Common myeloid progenitor, CD34-positive (primary cell): Measurements from ENCODE around the gene CDH13.

Source experiments
- CTCF ChIA-PET: fragments of 350-600 bp; sonication (Branson Sonifier 250); formaldehyde crosslinking; loops from one replicate; lab custom pipeline; 2021; ENCODE audit warnings: antibody characterized with exemption; lab: Charles Lee
- POLR2A ChIA-PET: fragments of 350-600 bp; sonication (Branson Sonifier 250); formaldehyde crosslinking; loops from one replicate; lab custom pipeline; 2021; ENCODE audit warnings: antibody characterized with exemption; lab: Charles Lee
- DNase-seq, 3 donors: peaks; one replicate each; pipeline versions ENCODE4 v3.0.0 to v3.0.0-alpha.2; 2013
- H3K27ac ChIP-seq, 2 experiments: 1 replicate in 1 of 2; 2 replicates in 1 of 2; pipeline ENCODE4 v1.7.0; 2013; ENCODE audit warnings: inconsistent platforms in 2 of 2, low read length in 2 of 2, mild to moderate bottlenecking in 2 of 2, low read depth in 1 of 2, moderate library complexity in 1 of 2; ENCODE audit not compliant: severe bottlenecking in 2 of 2, insufficient read depth in 1 of 2, poor library complexity in 1 of 2
- H3K27me3 ChIP-seq, 5 experiments: replicated peaks in 2 of 5; 1 replicate in 3 of 5; 2 replicates in 2 of 5; pipeline versions ENCODE4 v1.6.1 to v1.7.0; 2013; ENCODE audit warnings: low read length in 4 of 5, mild to moderate bottlenecking in 2 of 5, moderate library complexity in 2 of 5, inconsistent platforms in 1 of 5; ENCODE audit not compliant: insufficient read depth in 5 of 5, control insufficient read depth in 4 of 5
- H3K36me3 ChIP-seq, 4 experiments: 1 replicate in 2 of 4; 2 replicates in 2 of 4; pipeline versions ENCODE4 v1.6.1 to v1.7.0; 2013; ENCODE audit warnings: low read length in 3 of 4, control low read depth in 1 of 4, mild to moderate bottlenecking in 1 of 4; ENCODE audit not compliant: control insufficient read depth in 4 of 4, insufficient read depth in 4 of 4
- H3K4me1 ChIP-seq, 4 experiments: 1 replicate in 3 of 4; 2 replicates in 1 of 4; pipeline versions ENCODE4 v1.6.1 to v1.7.1; 2013; ENCODE audit warnings: low read length in 3 of 4, mild to moderate bottlenecking in 3 of 4, control low read depth in 1 of 4, inconsistent platforms in 1 of 4, moderate library complexity in 1 of 4; ENCODE audit not compliant: control insufficient read depth in 4 of 4, insufficient read depth in 4 of 4; ENCODE audit errors: control extremely low read depth in 1 of 4
- H3K4me3 ChIP-seq, 7 experiments: 1 replicate in 4 of 7; 2 replicates in 3 of 7; pipeline versions ENCODE4 v1.5.1 to v1.7.0; 2013; ENCODE audit warnings: mild to moderate bottlenecking in 7 of 7, low read length in 6 of 7, moderate library complexity in 6 of 7, inconsistent platforms in 2 of 7, low read depth in 2 of 7, control low read depth in 1 of 7; ENCODE audit not compliant: insufficient read depth in 4 of 7, control insufficient read depth in 1 of 7; ENCODE audit errors: extremely low read depth in 1 of 7
- H3K9me3 ChIP-seq, 5 experiments: 1 replicate in 4 of 5; 2 replicates in 1 of 5; pipeline versions ENCODE4 v1.6.1 to v1.7.1; 2013; ENCODE audit warnings: low read length in 4 of 5, mild to moderate bottlenecking in 2 of 5, inconsistent platforms in 1 of 5, low read depth in 1 of 5, moderate library complexity in 1 of 5; ENCODE audit not compliant: control insufficient read depth in 4 of 5, insufficient read depth in 2 of 5; ENCODE audit errors: control extremely low read depth in 1 of 5
- WGBS: methylation state at CpG from one replicate; pipeline ENCODE4 v1.1.5; 2013; ENCODE audit not compliant: insufficient coverage; 5-methylcytosine and 5-hydroxymethylcytosine counted together

The CDH13 gene

DNA sequence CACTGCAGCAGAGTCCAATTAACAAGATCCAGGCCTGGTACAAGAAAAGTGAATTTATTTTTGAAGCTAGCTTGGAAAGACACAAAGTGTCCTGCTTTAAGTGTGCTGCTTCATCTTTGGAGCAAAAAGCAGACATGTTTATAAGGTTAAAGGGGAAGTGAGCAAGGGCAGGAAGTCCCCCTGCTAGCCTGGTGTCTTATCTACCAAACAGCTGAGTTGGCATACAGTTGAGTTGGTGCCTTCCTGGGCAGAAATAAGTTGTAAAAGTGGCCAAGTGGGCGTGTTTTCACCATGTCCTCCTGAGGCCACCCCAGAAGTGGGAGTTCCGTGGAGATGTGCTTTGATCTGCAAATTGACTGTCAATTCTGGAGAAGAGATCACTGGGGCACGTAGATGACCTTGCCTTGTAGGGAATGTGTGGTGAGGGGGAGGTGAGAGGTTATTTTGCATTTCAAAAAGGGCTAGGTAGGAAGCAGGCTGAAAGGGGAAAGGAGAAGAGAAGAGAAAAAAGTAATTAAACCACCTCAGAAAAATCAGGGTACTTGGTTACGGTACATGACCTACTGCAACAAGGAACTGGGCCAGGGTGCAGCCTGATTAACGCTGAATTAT lies 1142.7 kb downstream of the CDH13 start:
- POLR2A ChIA-PET, result no interaction called here
- WGBS, result 35% methylated on average over 4 of the region's 5 CpGs
- CTCF ChIA-PET, result no interaction called here
- Histone ChIP-seq H3K27ac (no peak overlapping the region), H3K36me3 (no peaks in the 10 kb centered on the region), H3K4me3 (peak overlapping the region in 1 of 7 experiments; percentile 12), H3K4me1 (peaks cover 2 to 37% (median 24%) of the 10 kb centered on the region in 4 experiments), H3K27me3 (no peaks in the 10 kb centered on the region), H3K9me3 (no peaks in the 10 kb centered on the region)
- peak; percentile 57 to 94 (median 80) for DNase-seq

DNA sequence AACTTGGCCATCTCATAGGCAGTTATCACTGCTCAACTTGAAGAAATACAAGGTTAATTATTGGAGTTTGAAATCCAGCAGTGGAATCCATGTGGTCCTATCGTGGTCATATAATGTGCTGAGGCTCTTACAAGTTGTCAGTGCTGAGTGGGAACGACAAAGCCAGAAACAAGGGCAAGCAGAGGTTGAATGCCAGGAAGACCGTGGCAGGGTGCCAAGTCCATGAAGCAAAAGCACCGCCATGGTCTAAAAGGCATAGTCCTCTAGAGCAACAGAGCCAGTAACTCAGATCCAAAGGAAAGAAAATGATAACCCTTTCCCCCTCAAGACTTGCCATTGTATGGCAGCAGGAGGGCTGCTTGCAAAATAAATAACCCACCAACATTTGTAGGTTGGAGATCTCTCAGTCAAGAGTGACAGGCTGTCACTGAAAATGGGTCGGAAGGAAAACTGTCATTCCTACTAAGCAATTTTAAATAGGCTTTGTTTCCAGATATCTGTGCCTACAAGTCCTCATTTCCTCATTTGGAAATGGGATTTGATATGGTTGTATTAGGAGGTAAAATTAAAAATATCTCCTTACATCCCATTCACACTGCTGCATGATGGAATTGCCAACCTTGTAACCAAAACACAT lies 1144.7 kb downstream of the CDH13 start:
- ChIA-PET CTCF (no interaction called here), POLR2A (no interaction called here)
- Histone ChIP-seq H3K9me3 (no peaks in the 10 kb centered on the region), H3K4me1 (peaks cover 2 to 33% (median 23%) of the 10 kb centered on the region in 4 experiments), H3K27me3 (no peaks in the 10 kb centered on the region), H3K27ac (no peak overlapping the region), H3K36me3 (no peaks in the 10 kb centered on the region), H3K4me3 (no peak overlapping the region)
- 65% methylated on average over 4 of the region's 5 CpGs for WGBS
- DNase-seq, result no peak

DNA sequence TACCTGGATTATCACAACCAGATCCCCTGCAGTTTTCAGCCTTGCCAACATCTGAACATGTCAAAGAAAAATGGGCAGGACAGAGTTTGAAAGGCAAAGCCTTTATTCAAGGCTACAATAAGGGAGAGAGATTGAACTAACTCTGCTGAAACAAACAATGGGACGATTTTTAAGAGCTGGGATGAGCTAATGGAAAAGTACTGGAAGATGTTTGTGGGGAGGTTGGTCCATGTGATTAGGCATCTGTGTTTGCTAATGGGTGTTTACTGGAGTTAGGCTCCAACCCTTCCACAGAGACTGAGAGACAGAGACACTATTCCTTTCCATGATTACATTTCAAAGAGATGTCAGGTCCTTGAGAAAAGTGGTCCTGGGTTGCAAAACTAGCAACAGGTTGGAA lies 1146.0 kb downstream of the CDH13 start:
- Histone ChIP-seq H3K36me3 (no peaks in the 10 kb centered on the region), H3K27me3 (peaks cover 0 to 3% (median 0%) of the 10 kb centered on the region in 5 experiments), H3K4me1 (peaks cover 2 to 33% (median 22%) of the 10 kb centered on the region in 4 experiments), H3K4me3 (no peak overlapping the region), H3K9me3 (no peaks in the 10 kb centered on the region), H3K27ac (no peak overlapping the region)
- CTCF ChIA-PET, result no interaction called here
- whole genome bisulfite sequencing, result no CpG with 5 or more reads among the region's 1 CpG
- POLR2A ChIA-PET, result no interaction called here
- no peak for DNase-seq

DNA sequence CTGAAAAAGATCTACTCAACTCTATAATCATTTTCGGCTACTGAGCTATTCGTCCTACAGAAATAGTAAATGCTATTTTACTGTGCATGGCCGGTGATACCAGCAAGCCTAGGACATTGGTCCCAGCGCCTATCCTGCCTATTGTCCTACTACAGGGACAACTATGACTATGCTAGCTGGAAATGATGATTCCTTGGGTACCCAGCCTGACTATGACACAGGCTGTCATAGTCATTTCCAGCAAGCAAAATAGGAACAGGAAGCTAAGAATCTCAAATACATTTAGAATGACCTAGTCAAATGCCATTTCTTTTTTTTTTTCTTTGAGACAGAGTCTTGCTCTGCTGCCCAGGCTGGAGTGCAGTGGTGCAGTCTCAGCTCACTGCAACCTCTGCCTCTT lies 1147.3 kb downstream of the CDH13 start:
- 95% methylated on average over 3 of the region's 4 CpGs for WGBS
- Histone ChIP-seq H3K9me3 (no peaks in the 10 kb centered on the region), H3K27ac (no peak overlapping the region), H3K4me3 (no peak overlapping the region), H3K4me1 (peaks cover 2 to 27% (median 19%) of the 10 kb centered on the region in 4 experiments), H3K27me3 (peaks cover 0 to 3% (median 0%) of the 10 kb centered on the region in 5 experiments), H3K36me3 (no peaks in the 10 kb centered on the region)
- DNase-seq, result no peak
- ChIA-PET POLR2A (interaction anchor here (0.7 kb wide), 1 partner anchor 30 kb away, joined by 3 read pairs; no protein-coding TSS in a partner anchor), CTCF (interaction anchor here (0.7 to 1.0 kb wide), 2 partner anchors 8 to 53 kb away, joined by 3 read pairs; no protein-coding TSS in a partner anchor)

DNA sequence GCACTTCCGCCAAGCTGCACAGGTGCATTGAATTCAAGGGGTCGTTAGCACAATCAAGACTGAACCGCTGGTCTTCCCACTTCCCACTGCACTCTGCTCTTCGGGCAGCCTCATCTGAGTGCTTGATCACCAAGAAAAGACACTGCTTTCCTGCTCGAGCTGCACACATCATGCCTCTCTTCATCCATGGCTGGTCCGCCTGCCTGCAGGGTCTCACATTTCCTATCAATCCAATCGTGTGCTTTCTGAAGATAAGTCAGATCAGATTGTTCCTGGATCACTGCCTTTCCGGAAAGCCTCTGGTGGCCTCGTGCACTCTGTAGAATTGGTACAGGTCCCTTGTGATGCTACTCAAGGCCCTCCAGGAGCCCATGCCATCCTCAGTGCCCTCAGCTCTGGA lies 1150.2 kb downstream of the CDH13 start:
- no peaks in the 10 kb centered on the region for H3K36me3 ChIP-seq
- no peak overlapping the region for H3K4me3 ChIP-seq
- CTCF ChIA-PET, result no interaction called here
- no peak overlapping the region for H3K27ac ChIP-seq
- POLR2A ChIA-PET, result no interaction called here
- peaks cover 0 to 3% (median 0%) of the 10 kb centered on the region in 5 experiments for H3K27me3 ChIP-seq
- peaks cover 0 to 8% (median 2%) of the 10 kb centered on the region in 4 experiments for H3K4me1 ChIP-seq
- no peak for DNase-seq
- H3K9me3 ChIP-seq, result no peaks in the 10 kb centered on the region
- WGBS, result 97% methylated on average over 9 of the region's 9 CpGs

DNA sequence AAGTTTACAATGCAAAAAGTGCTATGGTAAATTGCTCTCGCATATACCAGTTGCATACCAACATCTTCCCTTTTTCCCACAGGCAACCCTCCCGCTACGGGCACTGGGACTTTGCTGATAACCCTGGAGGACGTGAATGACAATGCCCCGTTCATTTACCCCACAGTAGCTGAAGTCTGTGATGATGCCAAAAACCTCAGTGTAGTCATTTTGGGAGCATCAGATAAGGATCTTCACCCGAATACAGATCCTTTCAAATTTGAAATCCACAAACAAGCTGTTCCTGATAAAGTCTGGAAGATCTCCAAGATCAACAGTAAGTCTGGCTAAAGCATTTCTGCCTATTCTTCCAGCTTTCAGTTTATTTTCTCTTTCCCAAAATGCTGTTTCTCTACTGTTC lies 1153.1 kb downstream of the CDH13 start:
- no peaks in the 10 kb centered on the region for H3K36me3 ChIP-seq
- ChIA-PET POLR2A (no interaction called here), CTCF (no interaction called here)
- peaks cover 0 to 3% (median 0%) of the 10 kb centered on the region in 5 experiments for H3K27me3 ChIP-seq
- H3K4me1 ChIP-seq, result peaks cover 0 to 5% (median 0%) of the 10 kb centered on the region in 4 experiments
- H3K27ac ChIP-seq, result no peak overlapping the region
- DNase-seq, result no peak
- no peak overlapping the region for H3K4me3 ChIP-seq
- no peaks in the 10 kb centered on the region for H3K9me3 ChIP-seq
- 0% methylated on average over 2 of the region's 6 CpGs for WGBS

DNA sequence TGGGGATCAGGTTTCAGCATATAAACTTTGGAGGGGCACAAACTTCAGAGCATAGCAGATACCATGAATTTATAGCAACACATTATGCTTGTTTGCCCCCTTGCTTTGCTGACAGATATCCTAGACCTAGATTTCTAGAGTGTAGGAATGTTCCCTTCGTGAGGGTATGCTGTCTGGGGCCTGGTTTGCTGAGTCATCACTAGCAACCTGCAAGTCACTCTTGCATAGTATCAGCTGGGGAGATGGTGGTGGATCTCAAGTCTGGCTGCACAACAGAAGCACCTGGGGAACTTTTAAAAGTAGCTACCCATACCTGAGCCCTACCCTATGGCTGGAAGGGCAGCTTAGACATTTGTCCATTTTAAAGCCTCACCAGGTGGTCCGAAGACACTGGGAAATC lies 1158.7 kb downstream of the CDH13 start:
- Histone ChIP-seq H3K36me3 (no peaks in the 10 kb centered on the region), H3K4me1 (no peaks in the 10 kb centered on the region), H3K4me3 (no peak overlapping the region), H3K9me3 (no peaks in the 10 kb centered on the region), H3K27ac (no peak overlapping the region), H3K27me3 (peaks cover 0 to 2% (median 0%) of the 10 kb centered on the region in 5 experiments)
- ChIA-PET CTCF (no interaction called here), POLR2A (no interaction called here)
- 74% methylated on average over 2 of the region's 2 CpGs for WGBS
- DNase-seq, result peak in 2 of 3 donors; percentile 28 to 60
